Kidney epithelial cell (primary cell): ENCODE data around the gene SPATA31D4. TPM values are rescaled to one million over a fixed set of nuclear protein-coding genes. Genes with fewer than 3 reads are reported as not detected.

Experiments
- DNase-seq: peaks from one replicate; pipeline ENCODE4 v3.0.0-alpha.2; 2010; ENCODE audit warnings: low read depth
- H3K27me3 ChIP-seq: 2 replicates; pipeline ENCODE4 v1.6.0; 2011; ENCODE audit warnings: low read length; ENCODE audit not compliant: control insufficient read depth, insufficient read depth
- H3K36me3 ChIP-seq: 2 replicates; pipeline ENCODE4 v1.5.1; 2011; ENCODE audit warnings: low read length; ENCODE audit not compliant: control insufficient read depth, insufficient read depth
- H3K4me3 ChIP-seq: 2 replicates; pipeline ENCODE4 v1.5.1; 2011; ENCODE audit warnings: low read depth, mild to moderate bottlenecking, control low read depth, low read length
- CTCF ChIP-seq: IDR thresholded peaks from 2 replicates; pipeline ENCODE4 v1.5.1; 2011; ENCODE audit warnings: mild to moderate bottlenecking, moderate library complexity, low read length, control low read depth, inconsistent platforms; ENCODE audit not compliant: insufficient read depth, poor library complexity, severe bottlenecking
- total RNA-seq: library from RNA; depleted of rRNA; stranded (reverse); fragments of >200 nt; gene quantifications from 2 replicates; pipeline ENCODE4 v1.2.3, GENCODE V29; 2015

SPATA31D4 gene
- total RNA-seq, 1 donor from 2014 or later: not detected

GRCh38 chr9:81892440-81892839 lies 35.8 kb upstream of the SPATA31D4 start:
- DNase-seq: no peak
- Histone ChIP-seq H3K27me3 (no peaks in the 10 kb centered on the region), H3K36me3 (no peaks in the 10 kb centered on the region), H3K4me3 (no peak overlapping the region)
- no peak for TF ChIP-seq CTCF

- Histone ChIP-seq H3K36me3 (no peaks in the 10 kb centered on the region), H3K4me3 (no peak overlapping the region), H3K27me3 (no peaks in the 10 kb centered on the region)
- no peak for TF ChIP-seq CTCF
- no peak for DNase-seq
These were observed 34.3 kb upstream of the SPATA31D4 start for GRCh38 chr9:81893929-81894328.

- no peak for DNase-seq
- no peaks in the 10 kb centered on the region for H3K36me3 ChIP-seq
- no peaks in the 10 kb centered on the region for H3K27me3 ChIP-seq
- no peak overlapping the region for H3K4me3 ChIP-seq
- no peak for TF ChIP-seq CTCF
These were observed 33.3 kb upstream of the SPATA31D4 start for GRCh38 chr9:81894891-81895290.

GRCh38 chr9:81896070-81896469 lies 32.2 kb upstream of the SPATA31D4 start:
- TF ChIP-seq CTCF: no peak
- H3K4me3 ChIP-seq: no peak overlapping the region
- H3K36me3 ChIP-seq: no peaks in the 10 kb centered on the region
- no peak for DNase-seq
- no peaks in the 10 kb centered on the region for H3K27me3 ChIP-seq

- no peak overlapping the region for H3K4me3 ChIP-seq
- DNase-seq: no peak
- H3K27me3 ChIP-seq: no peaks in the 10 kb centered on the region
- H3K36me3 ChIP-seq: no peaks in the 10 kb centered on the region
- no peak for TF ChIP-seq CTCF
These were observed 29.4 kb upstream of the SPATA31D4 start for GRCh38 chr9:81898851-81899250.

GRCh38 chr9:81902196-81902595 lies 26.0 kb upstream of the SPATA31D4 start:
- no peak for TF ChIP-seq CTCF
- H3K4me3 ChIP-seq: no peak overlapping the region
- H3K36me3 ChIP-seq: no peaks in the 10 kb centered on the region
- DNase-seq: no peak
- H3K27me3 ChIP-seq: no peaks in the 10 kb centered on the region
